HCT116 (cell line): ENCODE data around the gene ESPN. TPM values are rescaled to one million over a fixed set of nuclear protein-coding genes. Genes with fewer than 3 reads are reported as not detected.

Experiments used
- ATAC-seq: fragments of 200-7000 bp; cut with Tn5 transposase; 2 replicates; pipeline ENCODE4 v1.9.1; 2020; ENCODE audit warnings: mild to moderate bottlenecking, moderate library complexity
- BruUV-seq: library from RNA; stranded (reverse); fragments of 400-500 nt; replicated peaks from 2 replicates; lab custom pipeline; 2021; lab: Mats Ljungman, UMichigan
- CTCF ChIA-PET: fragments of 300-600 bp; sonication (Branson Sonifier 250); formaldehyde crosslinking; loops from one replicate; lab custom pipeline; 2021; ENCODE audit warnings: antibody characterized with exemption; lab: Charles Lee
- POLR2A ChIA-PET: fragments of 300-600, 350-600 bp; sonication (Branson Sonifier 250); formaldehyde crosslinking; loops from one replicate; lab custom pipeline; 2021; ENCODE audit warnings: antibody characterized with exemption; lab: Charles Lee
- RAD21 ChIA-PET, 2 experiments: fragments of 300-600 bp; sonication (Branson Sonifier 250); formaldehyde crosslinking; loops; one replicate each; lab custom pipeline; 2023; ENCODE audit warnings: low total read pairs in 2 of 2; ENCODE audit not compliant: uncharacterized antibody in 2 of 2, unreplicated experiment in 2 of 2, low non-redundant PET in 1 of 2; lab: Charles Lee
- DNase-seq: peaks from one replicate; pipeline ENCODE4 v3.0.0-alpha.2; 2010; ENCODE audit warnings: low read depth, low spot score
- H2AFZ ChIP-seq: fragments of 200-600 bp; shearing (Covaris generic), sonication (generic); 2 replicates; pipeline ENCODE4 v1.6.1; 2017; ENCODE audit warnings: low read depth, mixed run types, mixed read lengths, antibody characterized with exemption, low read length; ENCODE audit not compliant: poor library complexity, severe bottlenecking
- H3K27ac ChIP-seq: 2 replicates; pipeline ENCODE4 v1.5.1; 2012; ENCODE audit warnings: low read depth, low read length
- H3K27me3 ChIP-seq: fragments of 200-600 bp; sonication (generic); 2 replicates; pipeline ENCODE4 v1.6.1; 2016; ENCODE audit warnings: mixed run types, low read length, mixed read lengths; ENCODE audit not compliant: insufficient read depth
- H3K36me3 ChIP-seq, 2 experiments: fragments of 200-500 bp in 1 of 2; fragments of 200-600 bp in 1 of 2; sonication (Bioruptor generic) in 1 of 2; sonication (generic) in 1 of 2; 2 replicates each; pipeline versions ENCODE4 v1.5.1 to v1.6.1; 2014 to 2016; ENCODE audit warnings: low read length in 2 of 2, inconsistent platforms in 1 of 2, mixed read lengths in 1 of 2, mixed run types in 1 of 2; ENCODE audit not compliant: insufficient read depth in 2 of 2, control insufficient read depth in 1 of 2
- H3K4me1 ChIP-seq, 2 experiments: fragments of 200-600 bp in 1 of 2; sonication (generic) in 1 of 2; 2 replicates each; pipeline versions ENCODE4 v1.5.1 to v1.6.1; 2012 to 2017; ENCODE audit warnings: low read length in 2 of 2, inconsistent platforms in 1 of 2, mild to moderate bottlenecking in 1 of 2, mixed read lengths in 1 of 2, mixed run types in 1 of 2, moderate library complexity in 1 of 2; ENCODE audit not compliant: insufficient read depth in 2 of 2, control insufficient read depth in 1 of 2
- H3K4me2 ChIP-seq: fragments of 200-600 bp; sonication (generic); 2 replicates; pipeline ENCODE4 v1.6.1; 2017; ENCODE audit warnings: mixed run types, low read length, mixed read lengths
- H3K4me3 ChIP-seq, 2 experiments: fragments of 200-600 bp in 1 of 2; sonication (generic) in 1 of 2; replicated peaks in 1 of 2; 2 replicates each; pipeline ENCODE4 v1.5.1; 2011 to 2016; ENCODE audit warnings: low read length in 2 of 2, control low read depth in 1 of 2, low read depth in 1 of 2, mild to moderate bottlenecking in 1 of 2, mixed read lengths in 1 of 2, mixed run types in 1 of 2
- H3K79me2 ChIP-seq: fragments of 200-600 bp; sonication (generic); 2 replicates; pipeline ENCODE4 v1.6.1; 2017; ENCODE audit warnings: mild to moderate bottlenecking, mixed run types, low read length, moderate library complexity, mixed read lengths; ENCODE audit not compliant: insufficient read depth
- H3K9ac ChIP-seq: fragments of 200-600 bp; sonication (generic); 2 replicates; pipeline ENCODE4 v1.6.1; 2016; ENCODE audit warnings: low read length, mixed read lengths
- H3K9me2 ChIP-seq: fragments of 200-600 bp; sonication (generic), shearing (Covaris generic); 2 replicates; pipeline ENCODE4 v1.6.1; 2017; ENCODE audit warnings: mixed run types, mild to moderate bottlenecking, moderate library complexity; ENCODE audit not compliant: insufficient read depth
- H3K9me3 ChIP-seq, 2 experiments: fragments of 200-500 bp in 1 of 2; fragments of 200-600 bp in 1 of 2; sonication (Bioruptor generic) in 1 of 2; sonication (generic) in 1 of 2; 2 replicates each; pipeline ENCODE4 v1.6.1; 2014 to 2017; ENCODE audit warnings: low read length in 2 of 2, mixed read lengths in 2 of 2, inconsistent platforms in 1 of 2, low read depth in 1 of 2, mild to moderate bottlenecking in 1 of 2, mixed run types in 1 of 2, moderate library complexity in 1 of 2; ENCODE audit not compliant: control insufficient read depth in 1 of 2, insufficient read depth in 1 of 2
- H4K20me1 ChIP-seq: fragments of 200-600 bp; sonication (generic), shearing (Covaris generic); 2 replicates; pipeline ENCODE4 v1.6.1; 2017; ENCODE audit warnings: mixed run types, mild to moderate bottlenecking, moderate library complexity; ENCODE audit not compliant: insufficient read depth
- CBX3 ChIP-seq: IDR thresholded peaks from 2 replicates; pipeline ENCODE4 v1.6.1; 2012; ENCODE audit warnings: low read depth
- CEBPB ChIP-seq: IDR thresholded peaks from 2 replicates; pipeline ENCODE4 v1.6.1; 2012; ENCODE audit warnings: low read depth
- EGR1 ChIP-seq: IDR thresholded peaks from 2 replicates; pipeline ENCODE4 v1.6.1; 2012; ENCODE audit warnings: low read depth
- ELF1 ChIP-seq: IDR thresholded peaks from 2 replicates; pipeline ENCODE4 v1.6.1; 2012; ENCODE audit warnings: low read depth, borderline replicate concordance
- EZH2 ChIP-seq: fragments of 200-600 bp; sonication (generic); IDR thresholded peaks from 2 replicates; pipeline ENCODE4 v1.6.1; 2017; ENCODE audit warnings: antibody characterized with exemption, mixed run types
- EZH2phosphoT487 ChIP-seq: fragments of 200-600 bp; IDR thresholded peaks from 2 replicates; pipeline ENCODE4 v1.6.1; 2018; ENCODE audit warnings: antibody characterized with exemption, borderline replicate concordance
- FOSL1 ChIP-seq: IDR thresholded peaks from 2 replicates; pipeline ENCODE4 v1.6.1; 2012; ENCODE audit warnings: low read depth
- JUND ChIP-seq: IDR thresholded peaks from 2 replicates; pipeline ENCODE4 v1.6.1; 2012
- POLR2A ChIP-seq: IDR thresholded peaks from 2 replicates; pipeline ENCODE4 v1.7.0; 2011; ENCODE audit warnings: borderline replicate concordance; ENCODE audit not compliant: insufficient read depth, insufficient read length; ENCODE audit errors: extremely low read depth
- SIN3A ChIP-seq: IDR thresholded peaks from 2 replicates; pipeline ENCODE4 v1.6.1; 2012; ENCODE audit warnings: low read depth
- TCF7L2 ChIP-seq: IDR thresholded peaks from 2 replicates; pipeline ENCODE4 v1.7.0; 2011; ENCODE audit warnings: borderline replicate concordance, inconsistent platforms; ENCODE audit not compliant: insufficient read depth, insufficient read length; ENCODE audit errors: extremely low read depth
- YY1 ChIP-seq: IDR thresholded peaks from 2 replicates; pipeline ENCODE4 v1.6.1; 2011; ENCODE audit warnings: low read length, low read depth, moderate library complexity, mild to moderate bottlenecking; ENCODE audit not compliant: insufficient replicate concordance; ENCODE audit errors: extremely low read depth
- ZFX ChIP-seq: fragments of 450-650 bp; IDR thresholded peaks from 2 replicates; pipeline ENCODE4 v1.6.1; 2017
- ZNF274 ChIP-seq: fragments of 200-500 bp; sonication (Bioruptor generic); IDR thresholded peaks from 2 replicates; pipeline ENCODE4 v1.6.1; 2014; ENCODE audit warnings: mild to moderate bottlenecking, low read depth, low read length, inconsistent platforms
- intact Hi-C: fragments of 100-400 bp; cut with micrococcal nuclease; formaldehyde crosslinking; loops from 2 replicates; pipeline ENCODE4 v1.10.0; 2022
- total RNA-seq: library from RNA; stranded (reverse); gene quantifications from one replicate; pipeline ENCODE4 v1.2.1, GENCODE V29; 2021; ENCODE audit not compliant: unreplicated experiment
- TF ChIP-seq, protein P1 (sequence below): IDR thresholded peaks from 2 replicates; pipeline ENCODE4 v1.6.1; 2012; ENCODE audit warnings: low read depth
- TF ChIP-seq, protein P2 (sequence below): IDR thresholded peaks from 2 replicates; pipeline ENCODE4 v1.6.1; 2011; ENCODE audit warnings: mild to moderate bottlenecking, low read length, moderate library complexity; ENCODE audit not compliant: insufficient replicate concordance; ENCODE audit errors: extremely low read depth
- TF ChIP-seq, protein P3 (sequence below): IDR thresholded peaks from 2 replicates; pipeline ENCODE4 v1.6.1; 2012
- TF ChIP-seq, protein P4 (sequence below), 3 experiments: fragments of 200-600 bp in 1 of 3; sonication (generic) in 1 of 3; IDR thresholded peaks in 2 of 3; conservative IDR thresholded peaks in 1 of 3; 2 replicates each; pipeline ENCODE4 v1.5.1; 2012 to 2017; ENCODE audit warnings: low read depth in 2 of 3, low read length in 2 of 3, antibody characterized with exemption in 1 of 3, borderline replicate concordance in 1 of 3, control low read depth in 1 of 3, mild to moderate bottlenecking in 1 of 3, mixed read lengths in 1 of 3, mixed run types in 1 of 3, moderate library complexity in 1 of 3; ENCODE audit not compliant: insufficient read depth in 1 of 3
- TF ChIP-seq, protein P5 (sequence below): IDR thresholded peaks from 2 replicates; pipeline ENCODE4 v1.6.1; 2012

Gene ESPN
- total RNA-seq, 1 experiment from 2014 or later = 114 TPM

DNA sequence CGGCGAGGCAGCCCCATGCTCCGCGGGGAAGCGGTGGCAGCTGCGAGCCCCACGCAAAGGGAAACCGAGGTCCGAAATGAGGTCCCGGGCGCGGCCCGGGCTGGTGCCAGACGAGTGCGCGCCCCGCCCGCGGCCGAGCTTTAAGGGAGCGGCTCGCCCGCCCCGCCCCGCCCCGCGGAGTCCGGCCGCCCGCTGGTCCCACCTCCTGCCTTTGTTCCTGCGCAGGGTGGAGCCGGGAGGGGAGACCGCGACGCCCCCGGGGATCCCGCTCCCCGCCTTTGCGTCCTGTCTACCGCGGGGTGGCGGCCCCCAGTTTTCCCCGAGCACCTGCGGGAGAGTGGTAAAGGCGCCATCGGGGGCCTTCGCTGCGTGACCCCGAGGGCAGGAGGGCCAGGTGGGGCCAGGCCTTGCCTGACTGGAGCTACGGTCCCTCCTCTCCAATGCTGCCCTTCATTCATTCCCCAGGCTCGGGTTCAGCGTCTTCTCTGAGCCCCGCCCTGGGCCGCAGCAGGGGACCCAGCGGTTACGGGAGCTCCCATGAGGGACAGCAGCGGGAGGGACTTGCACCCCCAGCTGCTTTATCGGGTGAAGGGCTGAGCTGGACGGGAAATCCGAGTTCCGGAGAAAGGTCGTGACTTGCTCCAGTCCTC lies 4.6 kb upstream of the ESPN start, which contains the start of gene HES2:
HES2 (minus strand) TSS at position 116 of the 650 bp plus-strand sequence; CDS start at position 17, 99 bp downstream.
- Histone ChIP-seq H3K4me3 (peak within 1 kb of the TSS; percentile 50 to 67), H4K20me1 (no peaks in the 10 kb centered on the region), H3K4me2 (peak within 1 kb of the TSS; percentile 97), H3K9ac (peak within 1 kb of the TSS; percentile 71), H3K9me3 (no peaks in the 10 kb centered on the region), H3K4me1 (peaks cover 42 to 87% of the 10 kb centered on the region in 2 experiments), H3K27me3 (no peaks in the 10 kb centered on the region), H3K36me3 (no peaks in the 10 kb centered on the region), H2AFZ (peak within 1 kb of the TSS; percentile 14), H3K27ac (peak within 1 kb of the TSS; percentile 43; the same call in 1 of the 2 replicates), H3K79me2 (no peaks in the 10 kb centered on the region), H3K9me2 (no peaks in the 10 kb centered on the region)
- ATAC-seq (peak; percentile 65), DNase-seq (no peak)
- CTCF ChIA-PET = interaction anchor here (1.1 to 2.9 kb wide), 6 partner anchors 19 to 235 kb away, joined by 3 to 30 read pairs (median 4); no protein-coding TSS in a partner anchor
- RAD21 ChIA-PET = interaction anchor here (0.7 to 1.3 kb wide), 3 partner anchors 18 to 103 kb away, joined by 3 to 4 read pairs (median 3); no protein-coding TSS in a partner anchor
- intact Hi-C loops = no loop called here
- POLR2A ChIA-PET = interaction anchor here (0.9 to 1.6 kb wide), 6 partner anchors 11 to 42 kb away, joined by 3 to 8 read pairs (median 4); partner anchors contain the start of gene ACOT7
- BruUV-seq = no TSS peak
- TF ChIP-seq SIN3A (no peak), JUND (no peak), CBX3 (no peak), CEBPB (no peak), EGR1 (no peak), ZFX (peak; percentile 45; the same call in 1 of the 2 replicates), TCF7L2 (peak; percentile 79), FOSL1 (no peak), POLR2A (peak; percentile 41), YY1 (no peak), ZNF274 (no peak), EZH2 (no peak), ELF1 (no peak), EZH2phosphoT487 (no peak)
- TF ChIP-seq, protein P1, sequence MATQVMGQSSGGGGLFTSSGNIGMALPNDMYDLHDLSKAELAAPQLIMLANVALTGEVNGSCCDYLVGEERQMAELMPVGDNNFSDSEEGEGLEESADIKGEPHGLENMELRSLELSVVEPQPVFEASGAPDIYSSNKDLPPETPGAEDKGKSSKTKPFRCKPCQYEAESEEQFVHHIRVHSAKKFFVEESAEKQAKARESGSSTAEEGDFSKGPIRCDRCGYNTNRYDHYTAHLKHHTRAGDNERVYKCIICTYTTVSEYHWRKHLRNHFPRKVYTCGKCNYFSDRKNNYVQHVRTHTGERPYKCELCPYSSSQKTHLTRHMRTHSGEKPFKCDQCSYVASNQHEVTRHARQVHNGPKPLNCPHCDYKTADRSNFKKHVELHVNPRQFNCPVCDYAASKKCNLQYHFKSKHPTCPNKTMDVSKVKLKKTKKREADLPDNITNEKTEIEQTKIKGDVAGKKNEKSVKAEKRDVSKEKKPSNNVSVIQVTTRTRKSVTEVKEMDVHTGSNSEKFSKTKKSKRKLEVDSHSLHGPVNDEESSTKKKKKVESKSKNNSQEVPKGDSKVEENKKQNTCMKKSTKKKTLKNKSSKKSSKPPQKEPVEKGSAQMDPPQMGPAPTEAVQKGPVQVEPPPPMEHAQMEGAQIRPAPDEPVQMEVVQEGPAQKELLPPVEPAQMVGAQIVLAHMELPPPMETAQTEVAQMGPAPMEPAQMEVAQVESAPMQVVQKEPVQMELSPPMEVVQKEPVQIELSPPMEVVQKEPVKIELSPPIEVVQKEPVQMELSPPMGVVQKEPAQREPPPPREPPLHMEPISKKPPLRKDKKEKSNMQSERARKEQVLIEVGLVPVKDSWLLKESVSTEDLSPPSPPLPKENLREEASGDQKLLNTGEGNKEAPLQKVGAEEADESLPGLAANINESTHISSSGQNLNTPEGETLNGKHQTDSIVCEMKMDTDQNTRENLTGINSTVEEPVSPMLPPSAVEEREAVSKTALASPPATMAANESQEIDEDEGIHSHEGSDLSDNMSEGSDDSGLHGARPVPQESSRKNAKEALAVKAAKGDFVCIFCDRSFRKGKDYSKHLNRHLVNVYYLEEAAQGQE = no peak
- TF ChIP-seq, protein P2, sequence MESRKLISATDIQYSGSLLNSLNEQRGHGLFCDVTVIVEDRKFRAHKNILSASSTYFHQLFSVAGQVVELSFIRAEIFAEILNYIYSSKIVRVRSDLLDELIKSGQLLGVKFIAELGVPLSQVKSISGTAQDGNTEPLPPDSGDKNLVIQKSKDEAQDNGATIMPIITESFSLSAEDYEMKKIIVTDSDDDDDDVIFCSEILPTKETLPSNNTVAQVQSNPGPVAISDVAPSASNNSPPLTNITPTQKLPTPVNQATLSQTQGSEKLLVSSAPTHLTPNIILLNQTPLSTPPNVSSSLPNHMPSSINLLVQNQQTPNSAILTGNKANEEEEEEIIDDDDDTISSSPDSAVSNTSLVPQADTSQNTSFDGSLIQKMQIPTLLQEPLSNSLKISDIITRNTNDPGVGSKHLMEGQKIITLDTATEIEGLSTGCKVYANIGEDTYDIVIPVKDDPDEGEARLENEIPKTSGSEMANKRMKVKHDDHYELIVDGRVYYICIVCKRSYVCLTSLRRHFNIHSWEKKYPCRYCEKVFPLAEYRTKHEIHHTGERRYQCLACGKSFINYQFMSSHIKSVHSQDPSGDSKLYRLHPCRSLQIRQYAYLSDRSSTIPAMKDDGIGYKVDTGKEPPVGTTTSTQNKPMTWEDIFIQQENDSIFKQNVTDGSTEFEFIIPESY = no peak
- TF ChIP-seq, protein P3, sequence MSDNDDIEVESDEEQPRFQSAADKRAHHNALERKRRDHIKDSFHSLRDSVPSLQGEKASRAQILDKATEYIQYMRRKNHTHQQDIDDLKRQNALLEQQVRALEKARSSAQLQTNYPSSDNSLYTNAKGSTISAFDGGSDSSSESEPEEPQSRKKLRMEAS = no peak
- TF ChIP-seq, protein P4, sequence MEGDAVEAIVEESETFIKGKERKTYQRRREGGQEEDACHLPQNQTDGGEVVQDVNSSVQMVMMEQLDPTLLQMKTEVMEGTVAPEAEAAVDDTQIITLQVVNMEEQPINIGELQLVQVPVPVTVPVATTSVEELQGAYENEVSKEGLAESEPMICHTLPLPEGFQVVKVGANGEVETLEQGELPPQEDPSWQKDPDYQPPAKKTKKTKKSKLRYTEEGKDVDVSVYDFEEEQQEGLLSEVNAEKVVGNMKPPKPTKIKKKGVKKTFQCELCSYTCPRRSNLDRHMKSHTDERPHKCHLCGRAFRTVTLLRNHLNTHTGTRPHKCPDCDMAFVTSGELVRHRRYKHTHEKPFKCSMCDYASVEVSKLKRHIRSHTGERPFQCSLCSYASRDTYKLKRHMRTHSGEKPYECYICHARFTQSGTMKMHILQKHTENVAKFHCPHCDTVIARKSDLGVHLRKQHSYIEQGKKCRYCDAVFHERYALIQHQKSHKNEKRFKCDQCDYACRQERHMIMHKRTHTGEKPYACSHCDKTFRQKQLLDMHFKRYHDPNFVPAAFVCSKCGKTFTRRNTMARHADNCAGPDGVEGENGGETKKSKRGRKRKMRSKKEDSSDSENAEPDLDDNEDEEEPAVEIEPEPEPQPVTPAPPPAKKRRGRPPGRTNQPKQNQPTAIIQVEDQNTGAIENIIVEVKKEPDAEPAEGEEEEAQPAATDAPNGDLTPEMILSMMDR (IDR thresholded peaks at IDR 0.05 in 2 of 3, conservative IDR thresholded peaks at IDR 0.05 in 1 of 3; ENCODE audit: borderline replicate concordance in 1 of 3, insufficient read depth in 1 of 3, low read depth in 2 of 3, low read length in 2 of 3) = no peak
- TF ChIP-seq, protein P5, sequence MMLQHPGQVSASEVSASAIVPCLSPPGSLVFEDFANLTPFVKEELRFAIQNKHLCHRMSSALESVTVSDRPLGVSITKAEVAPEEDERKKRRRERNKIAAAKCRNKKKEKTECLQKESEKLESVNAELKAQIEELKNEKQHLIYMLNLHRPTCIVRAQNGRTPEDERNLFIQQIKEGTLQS = no peak
